SKM-1 treated with dmso at 0.1 percent for 144 hours (cell line): ENCODE data around the gene CABLES1.

Source experiments
- DNase-seq: peaks from one replicate; lab custom pipeline; 2025; ENCODE audit not compliant: unreplicated experiment; lab: John Stamatoyannopoulos, UW

CABLES1 gene

GRCh38 chr18:23189768-23190661, 54.7 kb downstream of the CABLES1 start:
- no peak for DNase-seq

GRCh38 chr18:23191232-23191631, 55.9 kb downstream of the CABLES1 start:
- no peak for DNase-seq

- no peak for DNase-seq
Observed at GRCh38 chr18:23193742-23194141, 58.5 kb downstream of the CABLES1 start.

- DNase-seq: no peak
Observed at GRCh38 chr18:23194155-23194996, 59.1 kb downstream of the CABLES1 start.

GRCh38 chr18:23194997-23195957, 60.0 kb downstream of the CABLES1 start:
- no peak for DNase-seq

- DNase-seq: no peak
Observed at GRCh38 chr18:23196119-23197007, 61.1 kb downstream of the CABLES1 start.

GRCh38 chr18:23198217-23198845, 63.0 kb downstream of the CABLES1 start:
- DNase-seq: no peak

GRCh38 chr18:23200756-23201155, 65.5 kb downstream of the CABLES1 start:
- DNase-seq: no peak

GRCh38 chr18:23201741-23202140, 66.5 kb downstream of the CABLES1 start:
- no peak for DNase-seq

GRCh38 chr18:23203891-23204432, 68.7 kb downstream of the CABLES1 start:
- DNase-seq: no peak

- no peak for DNase-seq
Observed at GRCh38 chr18:23204589-23205235, 69.4 kb downstream of the CABLES1 start.

GRCh38 chr18:23205980-23206379, 70.7 kb downstream of the CABLES1 start:
- no peak for DNase-seq

GRCh38 chr18:23207191-23207955, 72.1 kb downstream of the CABLES1 start:
- DNase-seq: peak; percentile 11

GRCh38 chr18:23207994-23208393, 72.7 kb downstream of the CABLES1 start:
- no peak for DNase-seq

GRCh38 chr18:23208600-23208999, 73.3 kb downstream of the CABLES1 start:
- no peak for DNase-seq

GRCh38 chr18:23209031-23209430, 73.7 kb downstream of the CABLES1 start:
- DNase-seq: no peak

- no peak for DNase-seq
Observed at GRCh38 chr18:23209796-23210195, 74.5 kb downstream of the CABLES1 start.

GRCh38 chr18:23210526-23210925, 75.2 kb downstream of the CABLES1 start:
- no peak for DNase-seq
